ENCODE results near the gene DNAJC4.

The DNAJC4 gene

GRCh38 chr11:64261556-64262080 lies 31.3 kb downstream of the DNAJC4 start:
- no peak for DNase-seq

- DNase-seq = no peak
These were observed 32.1 kb downstream of the DNAJC4 start for GRCh38 chr11:64262271-64263002.

GRCh38 chr11:64263021-64263946 lies 32.9 kb downstream of the DNAJC4 start:
- DNase-seq = no peak

- no peak for DNase-seq
These were observed 33.6 kb downstream of the DNAJC4 start for GRCh38 chr11:64263947-64264317.

GRCh38 chr11:64264371-64264852 lies 34.1 kb downstream of the DNAJC4 start:
- no peak for DNase-seq

GRCh38 chr11:64265176-64266160 lies 35.1 kb downstream of the DNAJC4 start:
- DNase-seq = no peak

GRCh38 chr11:64266339-64266738 lies 36.0 kb downstream of the DNAJC4 start:
- DNase-seq = no peak

- no peak for DNase-seq
These were observed 37.0 kb downstream of the DNAJC4 start for GRCh38 chr11:64267207-64267945.

- no peak for DNase-seq
These were observed 37.9 kb downstream of the DNAJC4 start for GRCh38 chr11:64268025-64268892.

GRCh38 chr11:64268893-64269539 lies 38.7 kb downstream of the DNAJC4 start:
- DNase-seq = peak; percentile 48

- DNase-seq = peak; percentile 98
These were observed 39.3 kb downstream of the DNAJC4 start for GRCh38 chr11:64269540-64270220.

GRCh38 chr11:64275031-64275800 lies 44.9 kb downstream of the DNAJC4 start:
- DNase-seq = no peak

GRCh38 chr11:64275841-64276240 lies 45.5 kb downstream of the DNAJC4 start:
- no peak for DNase-seq

GRCh38 chr11:64276653-64277431 lies 46.5 kb downstream of the DNAJC4 start:
- no peak for DNase-seq

- DNase-seq = no peak
These were observed 48.3 kb downstream of the DNAJC4 start for GRCh38 chr11:64278576-64279190.

GRCh38 chr11:64281957-64282770 lies 51.8 kb downstream of the DNAJC4 start:
- no peak for DNase-seq
